ENCODE data around the gene CARS1. TPM values are rescaled to one million over a fixed set of nuclear protein-coding genes. Genes with fewer than 3 reads are reported as not detected.

Gene CARS1
- total and polyA plus RNA-seq, 2 of the 8 experiments (the other 6 are each of a cell fraction or from before 2014, with no cell fraction given) = 44.1 to 100 TPM

- Histone ChIP-seq H3K23me2 (ENCODE audit: low read depth, low read length) (no peaks in the 10 kb centered on the region), H3K79me2 (ENCODE audit: control insufficient read depth in 1 of 2, insufficient read depth in 2 of 2, low read length in 2 of 2) (no peaks in the 10 kb centered on the region), H4K20me1 (replicated peaks in 1 of 2; ENCODE audit: control insufficient read depth in 1 of 2, insufficient read depth in 2 of 2, low read length in 2 of 2) (peaks cover 0 to 2% of the 10 kb centered on the region in 2 experiments), H3K36me3 (ENCODE audit: control insufficient read depth in 2 of 4, insufficient read depth in 4 of 4, low read length in 3 of 4) (no peaks in the 10 kb centered on the region), H4K8ac (ENCODE audit: extremely low read depth, insufficient read depth, low read length) (no peak overlapping the region), H3K14ac (ENCODE audit: insufficient read length) (no peak overlapping the region), H3K4me1 (replicated peaks in 1 of 4; ENCODE audit: control insufficient read depth in 3 of 4, insufficient read depth in 4 of 4, low read length in 3 of 4) (peaks cover 0 to 19% (median 6%) of the 10 kb centered on the region in 4 experiments; a peak in 5 of 7 replicates), H3K23ac (ENCODE audit: insufficient read length) (no peak overlapping the region), H2BK12ac (ENCODE audit: low read depth, low read length) (no peak overlapping the region), H2BK20ac (ENCODE audit: low read length) (no peak overlapping the region), H3K9ac (replicated peaks in 1 of 4; ENCODE audit: extremely low read depth in 1 of 4, low read depth in 3 of 4, low read length in 3 of 4) (no peak overlapping the region), H2BK120ac (replicated peaks; ENCODE audit: low read depth, low read length) (no peak overlapping the region), H2BK15ac (ENCODE audit: low read length) (no peak overlapping the region), H4K91ac (replicated peaks; ENCODE audit: insufficient read length, low read length) (no peak overlapping the region), H4K5ac (ENCODE audit: insufficient read length, low read depth, low read length) (no peak overlapping the region), H3K4me2 (ENCODE audit: insufficient read depth in 1 of 2, low read depth in 2 of 2, low read length in 2 of 2) (no peak overlapping the region), H3K18ac (ENCODE audit: extremely low read depth, low read length) (no peak overlapping the region), H2BK5ac (ENCODE audit: low read depth, low read length) (no peak overlapping the region), H3K27me3 (replicated peaks in 1 of 4; ENCODE audit: control insufficient read depth in 3 of 4, extremely low read depth in 1 of 4, insufficient read depth in 3 of 4, low read length in 3 of 4) (no peaks in the 10 kb centered on the region), H3K4me3 (ENCODE audit: extremely low read depth in 1 of 4, insufficient read depth in 2 of 4, low read depth in 3 of 4, low read length in 4 of 4) (no peak overlapping the region), H2AK5ac (ENCODE audit: low read depth, low read length) (no peak overlapping the region), H3K27ac (ENCODE audit: low read depth, low read length) (no peak overlapping the region), H3K79me1 (ENCODE audit: low read depth, low read length) (no peaks in the 10 kb centered on the region), H3K4ac (replicated peaks; ENCODE audit: insufficient read length, low read depth, low read length) (no peak overlapping the region), H3K9me3 (ENCODE audit: insufficient read depth in 2 of 2, low read depth in 1 of 2, low read length in 1 of 2) (no peaks in the 10 kb centered on the region), H2AFZ (ENCODE audit: low read length) (no peak overlapping the region), H3K56ac (replicated peaks; ENCODE audit: insufficient read length, low read depth, low read length) (no peak overlapping the region)
- WGBS, 2 experiments (ENCODE audit: extremely low coverage in 1 of 2, insufficient coverage in 1 of 2, insufficient read length in 1 of 2, insufficient replicate concordance in 2 of 2, low coverage in 1 of 2, low lambda C conversion rate in 2 of 2, missing lambda C conversion rate in 1 of 2) = 90% methylated on average over 11 of the region's 13 CpGs; no CpG with 5 or more reads in 1 of the 2 experiments
- FAIRE-seq (no peak), DNase-seq (ENCODE audit: low read depth in 1 of 2, low spot score in 2 of 2) (no peak)
- ChIA-PET POLR2A (ENCODE audit: partially characterized antibody) (interaction anchor here (1.1 to 2.9 kb wide), 6 partner anchors 42 to 97 kb away, joined by 3 to 13 read pairs (median 4); no protein-coding TSS in a partner anchor), CTCF (ENCODE audit: partially characterized antibody) (interaction anchor here (0.6 to 13.7 kb wide), 28 partner anchors 9 to 659 kb away, joined by 3 to 434 read pairs (median 5); partner anchors contain the start of genes CARS1 and OSBPL5)
- TF ChIP-seq GABPA (IDR thresholded peaks at IDR 0.05; ENCODE audit: borderline replicate concordance, insufficient read depth, low read length) (no peak), CBX8 (IDR thresholded peaks at IDR 0.05; ENCODE audit: borderline replicate concordance, low read depth, low read length) (no peak), TEAD4 (IDR thresholded peaks at IDR 0.05; ENCODE audit: low read depth, low read length) (no peak), SP1 (IDR thresholded peaks at IDR 0.05; ENCODE audit: low read depth, low read length) (no peak), SRF (IDR thresholded peaks at IDR 0.05; ENCODE audit: low read depth, low read length) (no peak), BRCA1 (IDR thresholded peaks at IDR 0.05; ENCODE audit: low read depth, low read length) (no peak), MAFK (IDR thresholded peaks at IDR 0.05; ENCODE audit: low read depth, low read length) (no peak)
Observed at GRCh38 chr11:3090096-3090901, 33.1 kb upstream of the CARS1 start.
